HepG2 (cell line): ENCODE data around the gene CST4. TPM values are rescaled to one million over a fixed set of nuclear protein-coding genes. Genes with fewer than 3 reads are reported as not detected.

Experiments used
- HOMEZ ChIP-seq: IDR thresholded peaks from 2 replicates; pipeline ENCODE4 v1.6.1; 2016; ENCODE audit warnings: low read depth
- MBD4 ChIP-seq: IDR thresholded peaks from 2 replicates; pipeline ENCODE4 v1.6.1; 2012; ENCODE audit warnings: low read length, inconsistent platforms, borderline replicate concordance
- NFAT5 ChIP-seq: sonication (generic); formaldehyde crosslinking; IDR thresholded peaks from 2 replicates; pipeline ENCODE4 v1.4.0; 2020; ENCODE audit warnings: missing genetic modification reagents
- TEAD2 ChIP-seq: sonication (generic); formaldehyde crosslinking; IDR thresholded peaks from 2 replicates; pipeline ENCODE4 v1.9.0; 2021; ENCODE audit warnings: missing genetic modification reagents
- THAP8 ChIP-seq: sonication (generic); formaldehyde crosslinking; IDR thresholded peaks from 2 replicates; pipeline ENCODE4 v1.5.1; 2020; ENCODE audit warnings: missing genetic modification reagents, mild to moderate bottlenecking, borderline replicate concordance
- ZMAT3 ChIP-seq: sonication (generic); formaldehyde crosslinking; conservative IDR thresholded peaks from 2 replicates; pipeline ENCODE4 v1.7.0; 2021; ENCODE audit warnings: missing genetic modification reagents
- ZNF20 ChIP-seq: sonication (generic); formaldehyde crosslinking; IDR thresholded peaks from 2 replicates; pipeline ENCODE4 v1.4.0; 2020; ENCODE audit warnings: mild to moderate bottlenecking, moderate library complexity, missing genetic modification reagents
- ZNF33B ChIP-seq: sonication (generic); formaldehyde crosslinking; IDR thresholded peaks from 2 replicates; pipeline ENCODE4 v1.5.1; 2020; ENCODE audit warnings: mild to moderate bottlenecking, missing genetic modification reagents
- ZNF362 ChIP-seq: sonication (generic); formaldehyde crosslinking; IDR thresholded peaks from 2 replicates; pipeline ENCODE4 v1.4.0; 2020; ENCODE audit warnings: missing genetic modification reagents, mild to moderate bottlenecking, borderline replicate concordance
- ZNF382 ChIP-seq: sonication (generic); formaldehyde crosslinking; IDR thresholded peaks from 2 replicates; pipeline ENCODE4 v1.5.0; 2020; ENCODE audit warnings: missing genetic modification reagents, mild to moderate bottlenecking, borderline replicate concordance
- ZNF407 ChIP-seq: sonication (generic); formaldehyde crosslinking; IDR thresholded peaks from one replicate; pipeline ENCODE4 v1.5.1; 2020; ENCODE audit warnings: mild to moderate bottlenecking, missing genetic modification reagents; ENCODE audit errors: not compliant biosample characterization
- ZNF644 ChIP-seq: IDR thresholded peaks from 2 replicates; pipeline ENCODE4 v1.6.1; 2016; ENCODE audit warnings: low read depth
- polyA plus RNA-seq, 8 experiments: library from polyadenylated mRNA; depleted of rRNA in 3 of 8; stranded (reverse) in 7 of 8; unstranded in 1 of 8; fragments of >200 nt; fragmentation: Illumina TruSeq in 4 of 8; extraction: Trizol in 4 of 8; gene quantifications; 2 replicates each; pipeline versions ENCODE4 v1.2.1 to v1.2.3, GENCODE V29; 2011 to 2016; ENCODE audit warnings: low read depth in 4 of 8, missing spikeins in 1 of 8, mixed read lengths in 1 of 8; ENCODE audit not compliant: insufficient read depth in 1 of 8
- total RNA-seq, 5 experiments: library from RNA; depleted of rRNA; stranded (reverse); fragments of >200 nt; fragmentation: Illumina TruSeq; extraction: Trizol; gene quantifications; 2 replicates each; pipeline ENCODE4 v1.2.3, GENCODE V29; 2016; ENCODE audit warnings: low read depth in 1 of 5

Gene CST4
- total and polyA plus RNA-seq, 2 of the 13 experiments (the other 11 are each of a cell fraction or from before 2014, with no cell fraction given): not detected

- TF ChIP-seq NFAT5 (CRISPR knock-in tag) (no peak), ZMAT3 (CRISPR knock-in tag) (no peak), THAP8 (no peak), MBD4 (no peak), ZNF407 (no peak), TEAD2 (CRISPR knock-in tag) (no peak), ZNF644 (CRISPR knock-in tag) (peak; percentile 45; the same call in 1 of the 2 replicates), ZNF20 (no peak), ZNF362 (CRISPR knock-in tag) (peak; percentile 59; the same call in 1 of the 2 replicates), ZNF382 (no peak), HOMEZ (CRISPR knock-in tag) (no peak), ZNF33B (CRISPR knock-in tag) (no peak)
These were observed 38.9 kb downstream of the CST4 start (continued) for GRCh38 chr20:23649830-23650417.
